SK-N-SH (cell line): ENCODE measurements around the gene SLAMF6. TPM values are rescaled to one million over a fixed set of nuclear protein-coding genes. Genes with fewer than 3 reads are reported as not detected.

Experiments used
- CTCF ChIA-PET: fragments of 300-600, 350-600 bp; formaldehyde crosslinking; extraction: SDS; loops from one replicate; lab custom pipeline; 2021; lab: Yijun Ruan, JAX
- POLR2A ChIA-PET: fragments of 350-600 bp; sonication (Branson Sonifier 250); formaldehyde crosslinking; extraction: SDS; loops from one replicate; lab custom pipeline; 2020; ENCODE audit warnings: antibody characterized with exemption, inconsistent platforms; lab: Yijun Ruan, JAX
- DNase-seq: peaks from one replicate; pipeline ENCODE4 v3.0.0; 2012
- H2AFZ ChIP-seq: fragments of 200-600 bp; sonication (generic); 2 replicates; pipeline ENCODE4 v1.8.1; 2016; ENCODE audit warnings: antibody characterized with exemption, mild to moderate bottlenecking, low read depth
- H3F3A ChIP-seq: fragments of 200-600 bp; sonication (generic); replicated peaks from 2 replicates; pipeline ENCODE3; 2016; ENCODE audit warnings: antibody characterized with exemption, mild to moderate bottlenecking; ENCODE audit not compliant: insufficient read depth
- H3K27ac ChIP-seq, 2 experiments: fragments of 200-500 bp in 1 of 2; fragments of 200-600 bp in 1 of 2; sonication (Bioruptor generic) in 1 of 2; sonication (generic), shearing (Covaris generic) in 1 of 2; 2 replicates each; pipeline versions ENCODE4 v1.5.1 to v1.6.1; 2014 to 2016; ENCODE audit warnings: low read depth in 2 of 2, inconsistent platforms in 1 of 2, low read length in 1 of 2, mild to moderate bottlenecking in 1 of 2, mixed read lengths in 1 of 2
- H3K27me3 ChIP-seq: fragments of 200-600 bp; sonication (generic), shearing (Covaris generic); 2 replicates; pipeline ENCODE4 v1.6.1; 2016; ENCODE audit warnings: mixed run types; ENCODE audit not compliant: insufficient read depth
- H3K36me3 ChIP-seq, 2 experiments: fragments of 200-500 bp in 1 of 2; fragments of 200-600 bp in 1 of 2; sonication (Bioruptor generic) in 1 of 2; sonication (generic) in 1 of 2; replicated peaks in 1 of 2; 2 replicates each; pipeline versions ENCODE3 to v1.5.1; 2014 to 2016; ENCODE audit warnings: low read length in 1 of 2, mild to moderate bottlenecking in 1 of 2; ENCODE audit not compliant: insufficient read depth in 2 of 2, control insufficient read depth in 1 of 2
- H3K4me1 ChIP-seq, 2 experiments: fragments of 200-500 bp in 1 of 2; fragments of 200-600 bp in 1 of 2; sonication (Bioruptor generic) in 1 of 2; sonication (generic), shearing (Covaris generic) in 1 of 2; 2 replicates each; pipeline versions ENCODE4 v1.5.1 to v1.6.1; 2014 to 2016; ENCODE audit warnings: low read depth in 1 of 2, low read length in 1 of 2, mixed run types in 1 of 2; ENCODE audit not compliant: insufficient read depth in 2 of 2, control insufficient read depth in 1 of 2
- H3K4me2 ChIP-seq: fragments of 200-600 bp; sonication (generic), shearing (Covaris generic); 2 replicates; pipeline ENCODE4 v1.6.1; 2017; ENCODE audit warnings: mixed run types
- H3K4me3 ChIP-seq, 2 experiments: fragments of 200-500 bp in 1 of 2; fragments of 200-600 bp in 1 of 2; sonication (Bioruptor generic) in 1 of 2; sonication (generic), shearing (Covaris generic) in 1 of 2; 2 replicates each; pipeline versions ENCODE4 v1.5.1 to v1.8.1; 2014 to 2016; ENCODE audit warnings: low read depth in 2 of 2, inconsistent platforms in 1 of 2, low read length in 1 of 2, mild to moderate bottlenecking in 1 of 2, mixed read lengths in 1 of 2, moderate library complexity in 1 of 2
- H3K79me2 ChIP-seq: fragments of 200-600 bp; sonication (generic); 2 replicates; pipeline ENCODE4 v1.8.1; 2017; ENCODE audit warnings: mild to moderate bottlenecking; ENCODE audit not compliant: insufficient read depth
- H3K9ac ChIP-seq: fragments of 200-600 bp; sonication (generic); 2 replicates; pipeline ENCODE4 v1.6.1; 2017; ENCODE audit warnings: mixed run types
- H3K9me2 ChIP-seq: fragments of 200-600 bp; sonication (generic); 2 replicates; pipeline ENCODE4 v1.6.1; 2017; ENCODE audit warnings: mixed run types
- H3K9me3 ChIP-seq: fragments of 200-600 bp; sonication (generic); 2 replicates; pipeline ENCODE4 v1.6.1; 2017; ENCODE audit warnings: mixed run types, mild to moderate bottlenecking, moderate library complexity
- H4K20me1 ChIP-seq: fragments of 200-600 bp; sonication (generic); 2 replicates; pipeline ENCODE4 v1.6.1; 2017; ENCODE audit warnings: mild to moderate bottlenecking, mixed run types; ENCODE audit not compliant: insufficient read depth
- EP300 ChIP-seq, 2 experiments: IDR thresholded peaks; 2 replicates each; pipeline versions ENCODE4 v1.4.0 to v1.6.1; 2012; ENCODE audit warnings: borderline replicate concordance in 1 of 2, low read depth in 1 of 2, low read length in 1 of 2
- EZH2phosphoT487 ChIP-seq: fragments of 200-600 bp; sonication (generic); IDR thresholded peaks from 2 replicates; pipeline ENCODE4 v1.6.1; 2017; ENCODE audit warnings: low read depth, mixed run types, mild to moderate bottlenecking, antibody characterized with exemption, moderate library complexity, borderline replicate concordance
- FOSL2 ChIP-seq: IDR thresholded peaks from 2 replicates; pipeline ENCODE4 v1.4.0; 2012; ENCODE audit warnings: low read depth, mild to moderate bottlenecking, moderate library complexity, borderline replicate concordance
- FOXJ3 ChIP-seq: sonication (generic); formaldehyde crosslinking; IDR thresholded peaks from 2 replicates; pipeline ENCODE4 v1.5.1; 2020; ENCODE audit warnings: mild to moderate bottlenecking, missing genetic modification reagents
- FOXM1 ChIP-seq: IDR thresholded peaks from 2 replicates; pipeline ENCODE4 v1.4.0; 2012; ENCODE audit warnings: low read depth, mild to moderate bottlenecking
- GATA2 ChIP-seq: sonication (generic); formaldehyde crosslinking; IDR thresholded peaks from 2 replicates; pipeline ENCODE4 v1.5.0; 2020; ENCODE audit warnings: mild to moderate bottlenecking, missing genetic modification reagents
- JUND ChIP-seq: IDR thresholded peaks from 2 replicates; pipeline ENCODE4 v1.4.0; 2012
- MEF2A ChIP-seq: IDR thresholded peaks from 2 replicates; pipeline ENCODE4 v1.4.0; 2012; ENCODE audit warnings: low read depth, borderline replicate concordance
- MXI1 ChIP-seq: IDR thresholded peaks from 2 replicates; pipeline ENCODE4 v1.6.1; 2012; ENCODE audit warnings: mild to moderate bottlenecking, low read depth, low read length, improper control_type of control experiment
- NFIC ChIP-seq: IDR thresholded peaks from 2 replicates; pipeline ENCODE4 v1.4.0; 2012; ENCODE audit warnings: borderline replicate concordance
- NRF1 ChIP-seq: IDR thresholded peaks from 2 replicates; pipeline ENCODE4 v1.6.1; 2012; ENCODE audit warnings: low read depth, mild to moderate bottlenecking, low read length
- RCOR1 ChIP-seq: fragments of 150-350 bp; IDR thresholded peaks from 2 replicates; pipeline ENCODE4 v1.6.1; 2017; ENCODE audit warnings: antibody characterized with exemption, low read length
- REST ChIP-seq: IDR thresholded peaks from 2 replicates; pipeline ENCODE4 v1.6.1; 2012; ENCODE audit warnings: mild to moderate bottlenecking, low read depth, low read length, moderate library complexity
- RFX5 ChIP-seq: IDR thresholded peaks from 2 replicates; pipeline ENCODE4 v1.6.1; 2012; ENCODE audit warnings: mild to moderate bottlenecking, improper control_type of control experiment, low read length
- SMC3 ChIP-seq: IDR thresholded peaks from 2 replicates; pipeline ENCODE4 v1.6.1; 2012; ENCODE audit warnings: low read depth, low read length, improper control_type of control experiment
- TAF1 ChIP-seq: IDR thresholded peaks from 2 replicates; pipeline ENCODE4 v1.6.1; 2012; ENCODE audit warnings: low read depth, mild to moderate bottlenecking, low read length, moderate library complexity, borderline replicate concordance
- TCF12 ChIP-seq: IDR thresholded peaks from 2 replicates; pipeline ENCODE4 v1.4.0; 2012
- TEAD4 ChIP-seq: IDR thresholded peaks from 2 replicates; pipeline ENCODE4 v1.4.0; 2012; ENCODE audit warnings: mild to moderate bottlenecking, borderline replicate concordance; ENCODE audit not compliant: insufficient read depth
- USF1 ChIP-seq: IDR thresholded peaks from 2 replicates; pipeline ENCODE4 v1.4.0; 2012; ENCODE audit warnings: low read depth, borderline replicate concordance
- YY1 ChIP-seq: IDR thresholded peaks from 2 replicates; pipeline ENCODE4 v1.4.0; 2012; ENCODE audit warnings: low read depth, mild to moderate bottlenecking
- WGBS: methylation state at CpG from one replicate; pipeline ENCODE4 v1.1.6; 2017; ENCODE audit warnings: low lambda C conversion rate; 5-methylcytosine and 5-hydroxymethylcytosine counted together
- polyA plus RNA-seq, 3 experiments: library from polyadenylated mRNA; depleted of rRNA; stranded (reverse); fragments of >200 nt; gene quantifications; 2 replicates each; pipeline ENCODE4 v1.2.3, GENCODE V29; 2012
- TF ChIP-seq, protein P1 (sequence below): IDR thresholded peaks from 2 replicates; pipeline ENCODE4; 2012
- TF ChIP-seq, protein P2 (sequence below): fragments of 150-350 bp; IDR thresholded peaks from 2 replicates; pipeline ENCODE4 v1.6.1; 2016; ENCODE audit warnings: mild to moderate bottlenecking, low read depth, low read length
- TF ChIP-seq, protein P3 (sequence below): IDR thresholded peaks from 2 replicates; pipeline ENCODE4 v1.4.0; 2012; ENCODE audit warnings: low read depth

The SLAMF6 gene
- polyA plus RNA-seq, 1 of the 3 experiments (the other 2 are of a cell fraction) = not detected

DNA sequence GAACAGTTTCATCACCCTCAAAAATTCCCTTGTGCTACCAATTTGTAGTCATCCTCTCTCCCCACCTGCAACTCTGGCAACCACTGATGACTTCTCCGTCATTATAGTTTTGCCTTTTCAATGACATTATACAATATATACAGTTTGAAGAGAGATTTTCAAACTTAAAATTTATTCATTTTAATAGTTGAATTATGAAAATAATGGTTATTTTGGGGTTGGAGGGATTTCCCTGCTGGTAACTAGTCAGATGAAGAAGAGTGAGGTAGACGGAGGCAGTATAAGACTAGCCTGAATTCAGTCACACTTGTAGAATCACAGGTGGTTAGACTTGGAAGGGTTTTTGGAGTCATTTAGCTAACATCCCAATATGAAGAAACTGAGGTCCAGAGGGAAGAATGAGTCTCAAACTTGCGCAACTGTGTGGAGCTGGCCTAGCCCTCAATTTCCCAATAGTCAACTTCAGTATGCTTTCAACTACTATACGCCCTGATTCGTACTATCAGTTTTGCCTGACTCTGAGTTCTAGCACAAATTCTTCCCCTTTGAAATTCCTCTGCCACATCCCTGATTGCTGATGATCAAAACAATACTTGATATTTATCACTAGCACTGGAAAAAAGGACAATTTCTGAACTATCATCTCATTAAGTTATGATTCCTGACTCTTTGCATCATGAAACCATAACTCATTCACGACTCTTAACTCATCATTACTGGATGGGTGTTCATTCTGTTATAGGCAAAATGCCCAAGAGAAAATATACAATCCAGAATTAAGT lies 68.5 kb downstream of the SLAMF6 start:
- H3K9me2 ChIP-seq = no peaks in the 10 kb centered on the region
- no peak overlapping the region for H3K4me3 ChIP-seq
- no peaks in the 10 kb centered on the region for H3K79me2 ChIP-seq
- peaks cover 9% of the 10 kb centered on the region; the same call in 1 of the 2 replicates for H3K27me3 ChIP-seq
- no peaks in the 10 kb centered on the region for H4K20me1 ChIP-seq
- no peak overlapping the region for H3K9ac ChIP-seq
- 33% methylated on average over 6 of the region's 6 CpGs for WGBS
- H3K4me2 ChIP-seq = no peak overlapping the region
- TF ChIP-seq FOXJ3 (no peak), GATA2 (CRISPR knock-in tag) (no peak), MEF2A (no peak), EP300 (IDR thresholded peaks at IDR 0.05; ENCODE audit: borderline replicate concordance in 1 of 2, low read depth in 1 of 2, low read length in 1 of 2) (no peak), REST (no peak), RFX5 (no peak), JUND (no peak), MXI1 (no peak), FOSL2 (no peak), YY1 (no peak), NRF1 (no peak)
- TF ChIP-seq, protein P1, sequence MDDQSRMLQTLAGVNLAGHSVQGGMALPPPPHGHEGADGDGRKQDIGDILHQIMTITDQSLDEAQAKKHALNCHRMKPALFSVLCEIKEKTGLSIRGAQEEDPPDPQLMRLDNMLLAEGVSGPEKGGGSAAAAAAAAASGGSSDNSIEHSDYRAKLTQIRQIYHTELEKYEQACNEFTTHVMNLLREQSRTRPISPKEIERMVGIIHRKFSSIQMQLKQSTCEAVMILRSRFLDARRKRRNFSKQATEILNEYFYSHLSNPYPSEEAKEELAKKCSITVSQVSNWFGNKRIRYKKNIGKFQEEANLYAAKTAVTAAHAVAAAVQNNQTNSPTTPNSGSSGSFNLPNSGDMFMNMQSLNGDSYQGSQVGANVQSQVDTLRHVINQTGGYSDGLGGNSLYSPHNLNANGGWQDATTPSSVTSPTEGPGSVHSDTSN = no peak
- TF ChIP-seq, all 33 proteins: peak for 0
- no peak for DNase-seq
- Histone ChIP-seq H3K27ac (no peak overlapping the region), H3K36me3 (no peaks in the 10 kb centered on the region), H2AFZ (no peak overlapping the region), H3F3A (no peaks in the 10 kb centered on the region), H3K9me3 (no peaks in the 10 kb centered on the region), H3K4me1 (no peaks in the 10 kb centered on the region)
- POLR2A ChIA-PET = no interaction called here
- CTCF ChIA-PET = no interaction called here

DNA sequence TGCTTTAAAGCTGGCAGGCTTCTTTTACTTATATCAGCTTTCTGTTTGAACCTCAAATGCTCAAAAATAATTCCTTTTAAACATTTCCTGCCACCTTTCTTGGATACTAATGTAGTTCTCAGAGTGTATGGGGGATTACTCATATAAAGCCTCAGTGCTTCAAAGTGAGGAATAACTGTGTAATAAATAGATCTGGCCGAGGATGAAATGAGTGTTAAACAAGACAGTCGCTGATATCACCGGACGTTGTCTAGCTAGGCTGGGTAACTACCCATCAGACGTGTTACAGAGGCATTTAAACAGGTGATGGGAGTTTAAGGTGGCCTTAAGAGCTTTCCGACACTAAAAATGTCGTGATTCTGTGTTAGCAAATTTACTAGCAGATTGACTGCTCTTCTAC lies 69.6 kb downstream of the SLAMF6 start:
- Histone ChIP-seq H3K36me3 (no peaks in the 10 kb centered on the region), H3K79me2 (no peaks in the 10 kb centered on the region), H3F3A (no peaks in the 10 kb centered on the region), H3K27me3 (peaks cover 9% of the 10 kb centered on the region; the same call in 1 of the 2 replicates), H2AFZ (no peak overlapping the region), H3K4me3 (no peak overlapping the region), H3K4me2 (no peak overlapping the region), H3K4me1 (no peaks in the 10 kb centered on the region), H3K27ac (no peak overlapping the region), H4K20me1 (no peaks in the 10 kb centered on the region), H3K9me3 (no peaks in the 10 kb centered on the region), H3K9me2 (no peaks in the 10 kb centered on the region), H3K9ac (no peak overlapping the region)
- WGBS = 22% methylated on average over 7 of the region's 7 CpGs
- ChIA-PET POLR2A (no interaction called here), CTCF (no interaction called here)
- DNase-seq = no peak
- TF ChIP-seq EP300 (IDR thresholded peaks at IDR 0.05; ENCODE audit: borderline replicate concordance in 1 of 2, low read depth in 1 of 2, low read length in 1 of 2) = no peak
- no peak for TF ChIP-seq SMC3
- TF ChIP-seq FOXM1 = no peak
- no peak for TF ChIP-seq TAF1
- TF ChIP-seq, protein P2, sequence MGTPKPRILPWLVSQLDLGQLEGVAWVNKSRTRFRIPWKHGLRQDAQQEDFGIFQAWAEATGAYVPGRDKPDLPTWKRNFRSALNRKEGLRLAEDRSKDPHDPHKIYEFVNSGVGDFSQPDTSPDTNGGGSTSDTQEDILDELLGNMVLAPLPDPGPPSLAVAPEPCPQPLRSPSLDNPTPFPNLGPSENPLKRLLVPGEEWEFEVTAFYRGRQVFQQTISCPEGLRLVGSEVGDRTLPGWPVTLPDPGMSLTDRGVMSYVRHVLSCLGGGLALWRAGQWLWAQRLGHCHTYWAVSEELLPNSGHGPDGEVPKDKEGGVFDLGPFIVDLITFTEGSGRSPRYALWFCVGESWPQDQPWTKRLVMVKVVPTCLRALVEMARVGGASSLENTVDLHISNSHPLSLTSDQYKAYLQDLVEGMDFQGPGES = no peak
- no peak for TF ChIP-seq EZH2phosphoT487
- no peak for TF ChIP-seq USF1
- TF ChIP-seq, protein P3, sequence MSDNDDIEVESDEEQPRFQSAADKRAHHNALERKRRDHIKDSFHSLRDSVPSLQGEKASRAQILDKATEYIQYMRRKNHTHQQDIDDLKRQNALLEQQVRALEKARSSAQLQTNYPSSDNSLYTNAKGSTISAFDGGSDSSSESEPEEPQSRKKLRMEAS = no peak
- no peak for TF ChIP-seq TEAD4
- TF ChIP-seq TCF12 = no peak
- TF ChIP-seq RCOR1 = no peak
- no peak for TF ChIP-seq NFIC
